Ascending aorta (tissue), 2 donors: ENCODE results near the gene CRYZ. TPM values are rescaled to one million over a fixed set of nuclear protein-coding genes. Genes with fewer than 3 reads are reported as not detected.
A peak's percentile ranks its signal among the peaks of the same experiment; 100 is the strongest.

Experiments used
- DNase-seq, 2 donors: peaks; one replicate each; pipeline ENCODE4 v3.0.0-alpha.2; 2019; ENCODE audit warnings: low spot score in 2 of 2
- H3K27ac ChIP-seq, 2 donors: fragments of 200-600 bp; sonication (generic); one replicate each; pipeline ENCODE4 v1.5.1; 2016 to 2017; ENCODE audit warnings: mild to moderate bottlenecking in 1 of 2
- H3K27me3 ChIP-seq: fragments of 200-600 bp; sonication (generic); one replicate; pipeline ENCODE4 v1.5.1; 2017
- H3K36me3 ChIP-seq, 2 donors: fragments of 200-600 bp; sonication (generic); one replicate each; pipeline ENCODE4 v1.5.1; 2016
- H3K4me1 ChIP-seq, 2 donors: fragments of 200-600 bp; sonication (generic); one replicate each; pipeline ENCODE4 v1.5.1; 2016 to 2017; ENCODE audit warnings: mild to moderate bottlenecking in 1 of 2
- H3K4me3 ChIP-seq, 2 donors: fragments of 200-600 bp; sonication (generic); one replicate each; pipeline ENCODE4 v1.5.1; 2016 to 2017; ENCODE audit warnings: mild to moderate bottlenecking in 1 of 2
- H3K9me3 ChIP-seq, 2 donors: fragments of 200-600 bp; sonication (generic); one replicate each; pipeline ENCODE4 v1.5.1; 2016
- CTCF ChIP-seq, 3 experiments: fragments of 200-600 bp in 2 of 3; fragments of 450-650 bp in 1 of 3; sonication (generic) in 2 of 3; IDR thresholded peaks; one replicate each; pipeline ENCODE4 v1.5.1; 2016 to 2019; ENCODE audit warnings: antibody characterized with exemption in 3 of 3, mild to moderate bottlenecking in 1 of 3, moderate library complexity in 1 of 3
- intact Hi-C: fragments of 100-400 bp; cut with DNase I; formaldehyde crosslinking; loops from one replicate; pipeline ENCODE4 v1.15.1; 2023
- total RNA-seq: library from RNA; depleted of rRNA; stranded (reverse); fragments of >200 nt; gene quantifications from one replicate; pipeline ENCODE4 v1.1.0, GENCODE V29; 2016

The CRYZ gene
- total RNA-seq, 1 donor from 2014 or later = 6.8 TPM

DNA sequence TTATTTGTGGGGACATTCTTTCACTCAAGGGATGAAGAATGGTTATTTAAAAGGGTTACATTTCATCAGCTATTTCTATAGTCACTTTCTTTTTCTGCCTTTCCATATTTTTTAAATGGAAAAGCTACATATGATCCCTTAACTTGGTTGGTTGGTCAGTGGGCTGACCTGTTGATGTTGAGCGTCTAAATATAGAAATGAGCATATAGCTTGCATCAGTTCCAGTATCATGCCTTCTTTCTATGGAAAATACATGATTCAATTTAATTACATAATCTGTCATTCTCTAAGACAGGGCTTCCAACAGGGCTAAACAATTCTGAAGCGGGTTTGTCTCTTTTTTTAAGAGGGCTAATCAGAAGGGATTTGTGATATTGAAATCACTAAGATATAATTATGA lies 40.7 kb upstream of the CRYZ start:
- H3K4me3 ChIP-seq = no peak overlapping the region
- no peak for TF ChIP-seq CTCF (IDR thresholded peaks at IDR 0.05)
- H3K36me3 ChIP-seq = no peaks in the 10 kb centered on the region
- H3K9me3 ChIP-seq = no peaks in the 10 kb centered on the region
- H3K4me1 ChIP-seq = no peaks in the 10 kb centered on the region
- H3K27ac ChIP-seq = no peak overlapping the region
- H3K27me3 ChIP-seq = no peaks in the 10 kb centered on the region
- intact Hi-C loops = loop anchor here (5.0 kb wide), 2 partner anchors 429 to 859 kb away; no protein-coding TSS in a partner anchor
- DNase-seq = no peak

GRCh38 chr1:74772945-74773344 lies 40.1 kb upstream of the CRYZ start:
- H3K4me1 ChIP-seq = no peaks in the 10 kb centered on the region
- H3K9me3 ChIP-seq = no peaks in the 10 kb centered on the region
- intact Hi-C loops = loop anchor here (5.0 kb wide), 2 partner anchors 429 to 859 kb away; no protein-coding TSS in a partner anchor
- TF ChIP-seq CTCF (IDR thresholded peaks at IDR 0.05) = no peak
- no peaks in the 10 kb centered on the region for H3K27me3 ChIP-seq
- H3K36me3 ChIP-seq = no peaks in the 10 kb centered on the region
- H3K4me3 ChIP-seq = no peak overlapping the region
- DNase-seq = no peak
- H3K27ac ChIP-seq = no peak overlapping the region

DNA sequence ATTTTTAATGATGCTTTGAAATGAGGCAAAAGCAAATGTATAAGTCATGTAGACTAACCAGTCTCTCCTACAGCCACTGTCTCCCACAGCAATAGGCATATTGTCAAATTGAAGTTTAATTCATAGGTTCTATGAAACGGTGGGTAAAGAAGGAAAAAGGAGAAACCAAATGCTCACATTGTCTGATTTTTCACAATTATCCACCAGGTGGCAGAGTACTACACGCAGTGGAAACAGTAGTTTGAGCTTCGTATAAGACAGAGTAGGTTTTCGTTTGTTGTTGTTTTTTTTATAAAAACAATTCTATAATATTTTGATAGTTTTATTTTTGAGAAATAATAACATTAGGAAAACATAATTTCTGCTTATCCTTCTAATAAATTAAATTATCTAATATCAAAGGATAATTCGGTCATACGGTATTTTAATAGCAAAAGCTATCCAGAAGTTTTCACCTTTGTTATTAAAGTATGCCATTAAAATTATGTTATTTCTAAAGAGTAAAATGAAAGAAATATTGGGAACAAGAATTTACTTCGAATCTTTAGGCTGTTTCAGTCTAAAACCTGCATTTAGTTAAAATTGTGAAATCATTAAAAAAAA lies 39.2 kb upstream of the CRYZ start:
- H3K27ac ChIP-seq = no peak overlapping the region
- peak in 2 of 3 experiments; percentile 53 to 65 for TF ChIP-seq CTCF (IDR thresholded peaks at IDR 0.05)
- intact Hi-C loops = loop anchor here (5.0 kb wide), 2 partner anchors 430 to 860 kb away; no protein-coding TSS in a partner anchor
- DNase-seq = no peak
- no peaks in the 10 kb centered on the region for H3K9me3 ChIP-seq
- H3K4me1 ChIP-seq = no peaks in the 10 kb centered on the region
- no peaks in the 10 kb centered on the region for H3K27me3 ChIP-seq
- no peaks in the 10 kb centered on the region for H3K36me3 ChIP-seq
- no peak overlapping the region for H3K4me3 ChIP-seq

GRCh38 chr1:74767490-74767889 lies 34.6 kb upstream of the CRYZ start:
- Histone ChIP-seq H3K27me3 (no peaks in the 10 kb centered on the region), H3K4me1 (no peaks in the 10 kb centered on the region), H3K36me3 (peaks cover 0 to 9% of the 10 kb centered on the region in 2 donors), H3K4me3 (no peak overlapping the region), H3K9me3 (no peaks in the 10 kb centered on the region), H3K27ac (no peak overlapping the region)
- intact Hi-C loops = no loop called here
- DNase-seq = no peak
- no peak for TF ChIP-seq CTCF (IDR thresholded peaks at IDR 0.05)

- intact Hi-C loops = no loop called here
- H3K27me3 ChIP-seq = no peaks in the 10 kb centered on the region
- no peak overlapping the region for H3K27ac ChIP-seq
- no peak for TF ChIP-seq CTCF (IDR thresholded peaks at IDR 0.05)
- no peak overlapping the region for H3K4me3 ChIP-seq
- no peaks in the 10 kb centered on the region for H3K9me3 ChIP-seq
- H3K36me3 ChIP-seq = peaks cover 5 to 15% of the 10 kb centered on the region in 2 donors
- H3K4me1 ChIP-seq = no peaks in the 10 kb centered on the region
- DNase-seq = no peak
Measured at GRCh38 chr1:74766579-74766978, 33.7 kb upstream of the CRYZ start.
